ENCODE measurements around the gene MRPL55. TPM values are rescaled to one million over a fixed set of nuclear protein-coding genes. Genes with fewer than 3 reads are reported as not detected.

The MRPL55 gene
- total RNA-seq, 2 experiments from 2014 or later = 51.1 to 52.7 TPM

GRCh38 chr1:228061411-228062084 lies 47.6 kb downstream of the MRPL55 start:
- H3K4me3 Mint-ChIP-seq = no peak overlapping the region
- intact Hi-C loops (cut with micrococcal nuclease) = no loop called here
- ChIA-PET CTCF (no interaction called here), POLR2A (no interaction called here)
- no peak for DNase-seq
- no peak overlapping the region for H3K27ac Mint-ChIP-seq
- H3K36me3 Mint-ChIP-seq = no peaks in the 10 kb centered on the region
- H3K27me3 Mint-ChIP-seq = peaks cover 27% of the 10 kb centered on the region
- H3K4me1 Mint-ChIP-seq (ENCODE audit: low read depth) = peaks cover 12% of the 10 kb centered on the region
- no peaks in the 10 kb centered on the region for H3K9me3 Mint-ChIP-seq

- Mint-ChIP-seq H3K9me3 (no peaks in the 10 kb centered on the region), H3K36me3 (no peaks in the 10 kb centered on the region), H3K4me1 (ENCODE audit: low read depth) (peaks cover 12% of the 10 kb centered on the region), H3K27me3 (peaks cover 22% of the 10 kb centered on the region), H3K4me3 (no peak overlapping the region), H3K27ac (no peak overlapping the region)
- ChIA-PET CTCF (interaction anchor here (1.5 kb wide), 1 partner anchor 56 kb away, joined by 3 read pairs; no protein-coding TSS in a partner anchor), POLR2A (no interaction called here)
- no peak for DNase-seq
- intact Hi-C loops (cut with micrococcal nuclease) = no loop called here
Observed at GRCh38 chr1:228060458-228061190, 48.5 kb downstream of the MRPL55 start.

- intact Hi-C loops (cut with micrococcal nuclease) = no loop called here
- CTCF ChIA-PET = interaction anchor here (1.5 kb wide), 1 partner anchor 56 kb away, joined by 3 read pairs; no protein-coding TSS in a partner anchor
- H3K4me3 Mint-ChIP-seq = peak overlapping the region; percentile 53
- POLR2A ChIA-PET = no interaction called here
- no peak overlapping the region for H3K27ac Mint-ChIP-seq
- peak; percentile 85 for DNase-seq
- H3K27me3 Mint-ChIP-seq = peaks cover 24% of the 10 kb centered on the region
- H3K9me3 Mint-ChIP-seq = no peaks in the 10 kb centered on the region
- no peaks in the 10 kb centered on the region for H3K36me3 Mint-ChIP-seq
- H3K4me1 Mint-ChIP-seq (ENCODE audit: low read depth) = peaks cover 12% of the 10 kb centered on the region
Observed at GRCh38 chr1:228059634-228060457, 49.3 kb downstream of the MRPL55 start.

DNA sequence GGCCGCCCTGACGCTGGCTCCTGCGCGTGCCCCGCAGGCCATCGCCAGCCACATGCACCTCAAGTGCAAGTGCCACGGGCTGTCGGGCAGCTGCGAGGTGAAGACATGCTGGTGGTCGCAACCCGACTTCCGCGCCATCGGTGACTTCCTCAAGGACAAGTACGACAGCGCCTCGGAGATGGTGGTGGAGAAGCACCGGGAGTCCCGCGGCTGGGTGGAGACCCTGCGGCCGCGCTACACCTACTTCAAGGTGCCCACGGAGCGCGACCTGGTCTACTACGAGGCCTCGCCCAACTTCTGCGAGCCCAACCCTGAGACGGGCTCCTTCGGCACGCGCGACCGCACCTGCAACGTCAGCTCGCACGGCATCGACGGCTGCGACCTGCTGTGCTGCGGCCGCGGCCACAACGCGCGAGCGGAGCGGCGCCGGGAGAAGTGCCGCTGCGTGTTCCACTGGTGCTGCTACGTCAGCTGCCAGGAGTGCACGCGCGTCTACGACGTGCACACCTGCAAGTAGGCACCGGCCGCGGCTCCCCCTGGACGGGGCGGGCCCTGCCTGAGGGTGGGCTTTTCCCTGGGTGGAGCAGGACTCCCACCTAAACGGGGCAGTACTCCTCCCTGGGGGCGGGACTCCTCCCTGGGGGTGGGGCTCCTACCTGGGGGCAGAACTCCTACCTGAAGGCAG lies 50.0 kb downstream of the MRPL55 start:
- no peak overlapping the region for H3K27ac Mint-ChIP-seq
- DNase-seq = peak; percentile 49
- H3K9me3 Mint-ChIP-seq = peaks cover 2% of the 10 kb centered on the region
- CTCF ChIA-PET = interaction anchor here (1.5 kb wide), 1 partner anchor 55 kb away, joined by 3 read pairs; no protein-coding TSS in a partner anchor
- H3K27me3 Mint-ChIP-seq = peaks cover 26% of the 10 kb centered on the region
- intact Hi-C loops (cut with micrococcal nuclease) = no loop called here
- POLR2A ChIA-PET = no interaction called here
- no peak overlapping the region for H3K4me3 Mint-ChIP-seq
- H3K4me1 Mint-ChIP-seq (ENCODE audit: low read depth) = peaks cover 12% of the 10 kb centered on the region
- H3K36me3 Mint-ChIP-seq = no peaks in the 10 kb centered on the region

DNA sequence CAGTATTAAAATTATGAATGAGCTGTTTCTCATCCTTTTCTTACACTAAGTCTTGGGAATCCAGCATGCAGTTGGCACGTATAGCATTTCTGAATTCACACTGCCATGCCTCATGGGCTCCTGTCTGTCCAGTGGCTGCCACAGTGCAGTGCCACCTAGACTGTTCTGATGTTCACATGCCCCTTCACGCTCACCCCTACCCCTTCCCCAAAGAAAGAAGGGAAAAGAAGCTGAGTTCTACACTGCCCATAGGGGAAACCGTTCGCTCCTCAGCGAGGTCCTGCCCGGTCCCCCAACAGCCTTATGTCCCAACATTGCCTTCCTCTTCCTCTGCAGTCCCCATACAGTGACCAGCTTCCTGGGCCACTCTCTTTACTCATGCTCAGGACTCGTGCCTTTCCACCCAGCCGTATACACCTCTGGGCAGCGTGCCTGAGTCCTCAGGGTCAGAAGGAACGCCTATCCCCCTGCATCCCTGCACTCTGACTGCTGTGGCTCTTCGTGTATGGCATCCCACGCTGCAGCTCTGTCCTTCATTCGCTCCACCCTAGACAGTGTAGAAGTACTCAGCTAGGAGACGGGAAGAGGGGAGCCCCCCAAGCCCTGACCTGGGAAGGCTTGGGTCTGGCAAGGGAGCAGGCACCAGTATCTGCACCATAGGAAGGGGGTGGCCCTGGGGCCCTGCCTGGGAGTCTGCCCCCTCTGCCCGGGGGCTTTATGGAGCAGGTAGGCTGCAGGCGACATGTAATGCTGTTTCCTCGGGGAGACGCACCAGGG lies 50.7 kb downstream of the MRPL55 start:
- Mint-ChIP-seq H3K9me3 (peaks cover 2% of the 10 kb centered on the region), H3K4me1 (ENCODE audit: low read depth) (peaks cover 12% of the 10 kb centered on the region), H3K36me3 (no peaks in the 10 kb centered on the region), H3K4me3 (no peak overlapping the region), H3K27me3 (peaks cover 23% of the 10 kb centered on the region), H3K27ac (no peak overlapping the region)
- ChIA-PET POLR2A (no interaction called here), CTCF (no interaction called here)
- DNase-seq = no peak
- intact Hi-C loops (cut with micrococcal nuclease) = no loop called here

Small RNA genes lying within 50 kb of the gene (microRNA-seq; reads per million reads assigned to microRNA genes)
- 3.9 reads per million, percentile 5 among the genes with 10 or more reads in this experiment for gene MIR3620 (ENCODE audit: borderline microRNAs expressed, borderline number of aligned reads, borderline replicate concordance)

Other genes with a start within 250 kb of the MRPL55 start
- under 1 TPM; 0.07 to 0.12 TPM for gene WNT9A, start 161.4 kb downstream of the MRPL55 start, total RNA-seq
- not detected for gene WNT3A, start 102.3 kb downstream of the MRPL55 start, total RNA-seq
- 100 to 1,000 TPM; 346 to 355 TPM for gene ARF1, start 26.6 kb downstream of the MRPL55 start, total RNA-seq
- 10 to 100 TPM; 21.9 to 22.1 TPM for gene C1orf35, start 6.0 kb downstream of the MRPL55 start, total RNA-seq
- 100 to 1,000 TPM; 229 to 239 TPM for gene GUK1, start 31.0 kb upstream of the MRPL55 start, total RNA-seq
- gene GJC2, start 40.6 kb upstream of the MRPL55 start, total RNA-seq = under 1 TPM; 0.41 to 0.57 TPM
- 1 to 10 TPM; 3.8 to 4.8 TPM for gene IBA57, start 56.5 kb upstream of the MRPL55 start, total RNA-seq
- 10 to 100 TPM; 14.3 to 14.9 TPM for gene OBSCN, start 98.7 kb upstream of the MRPL55 start, total RNA-seq